Measurements from ENCODE around the gene STX5.
"Not testable (repeated sequence)": the region's sequence is repeated elsewhere in the genome, so short reads cannot be mapped to it uniquely, and the experiment has no call there.

STX5 gene

DNA sequence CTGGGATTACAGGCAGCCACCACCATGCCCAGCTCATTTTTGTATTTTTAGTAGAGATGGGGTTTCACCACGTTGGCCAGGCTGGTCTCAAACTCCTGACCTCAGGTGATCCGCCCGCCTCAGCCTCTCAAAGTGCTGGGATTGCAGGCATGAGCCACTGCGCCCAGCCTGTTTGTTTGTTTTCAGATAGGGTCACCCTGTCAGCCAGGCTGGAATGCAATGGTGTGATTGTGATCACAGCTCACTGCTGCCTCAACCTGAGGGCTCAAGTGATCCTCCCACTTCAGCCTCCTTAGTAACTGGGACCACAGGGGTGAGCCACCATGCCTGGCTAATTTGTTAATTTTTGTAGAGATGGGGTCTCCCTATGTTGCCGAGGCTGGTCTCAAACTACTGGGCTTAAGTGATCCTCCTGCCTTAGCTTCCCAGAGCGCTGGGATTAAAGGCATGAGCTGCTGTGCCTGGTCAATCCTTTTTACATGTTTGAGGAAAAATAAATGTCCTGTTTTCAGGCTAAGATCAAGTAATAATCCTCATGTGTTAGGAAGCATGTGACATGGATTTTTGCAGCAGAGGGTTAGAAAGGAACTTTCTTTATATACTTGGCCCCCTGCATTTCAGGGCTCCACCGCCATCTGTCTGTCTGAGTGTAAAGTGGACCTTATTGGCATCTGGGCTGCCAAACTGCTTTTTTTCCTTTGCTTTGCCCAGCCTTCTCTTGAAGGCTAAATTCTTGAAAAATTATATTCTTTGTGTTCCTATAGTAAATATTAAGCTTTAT is 44.0 kb upstream of the STX5 start:
- Histone ChIP-seq H3K27ac (no peak overlapping the region), H3K4me3 (no peak overlapping the region)
- no peak for DNase-seq (ENCODE audit: low spot score)
- TF ChIP-seq, protein P1, sequence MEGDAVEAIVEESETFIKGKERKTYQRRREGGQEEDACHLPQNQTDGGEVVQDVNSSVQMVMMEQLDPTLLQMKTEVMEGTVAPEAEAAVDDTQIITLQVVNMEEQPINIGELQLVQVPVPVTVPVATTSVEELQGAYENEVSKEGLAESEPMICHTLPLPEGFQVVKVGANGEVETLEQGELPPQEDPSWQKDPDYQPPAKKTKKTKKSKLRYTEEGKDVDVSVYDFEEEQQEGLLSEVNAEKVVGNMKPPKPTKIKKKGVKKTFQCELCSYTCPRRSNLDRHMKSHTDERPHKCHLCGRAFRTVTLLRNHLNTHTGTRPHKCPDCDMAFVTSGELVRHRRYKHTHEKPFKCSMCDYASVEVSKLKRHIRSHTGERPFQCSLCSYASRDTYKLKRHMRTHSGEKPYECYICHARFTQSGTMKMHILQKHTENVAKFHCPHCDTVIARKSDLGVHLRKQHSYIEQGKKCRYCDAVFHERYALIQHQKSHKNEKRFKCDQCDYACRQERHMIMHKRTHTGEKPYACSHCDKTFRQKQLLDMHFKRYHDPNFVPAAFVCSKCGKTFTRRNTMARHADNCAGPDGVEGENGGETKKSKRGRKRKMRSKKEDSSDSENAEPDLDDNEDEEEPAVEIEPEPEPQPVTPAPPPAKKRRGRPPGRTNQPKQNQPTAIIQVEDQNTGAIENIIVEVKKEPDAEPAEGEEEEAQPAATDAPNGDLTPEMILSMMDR (IDR thresholded peaks at IDR 0.05): no peak

DNA sequence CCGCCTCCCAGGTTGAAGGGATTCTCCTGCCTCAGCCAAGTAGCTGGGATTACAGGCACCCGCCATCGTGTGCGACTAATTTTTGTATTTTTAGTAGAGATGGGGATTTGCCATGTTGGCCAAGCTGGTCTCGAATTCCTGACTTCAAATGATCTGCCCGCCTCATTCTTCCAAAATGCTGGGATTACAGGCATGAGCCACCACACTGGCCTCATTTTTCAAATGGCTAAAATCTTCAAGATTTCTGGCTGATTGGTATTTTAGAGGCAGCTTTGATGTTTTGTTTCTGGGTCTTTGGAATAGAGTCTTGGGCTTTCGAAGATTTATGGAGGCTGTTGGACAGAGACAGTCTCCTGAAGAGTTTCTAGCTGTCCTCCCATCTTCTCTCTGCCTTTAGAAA is 43.0 kb upstream of the STX5 start:
- no peak for DNase-seq (ENCODE audit: low spot score)
- Histone ChIP-seq H3K4me3 (no peak overlapping the region), H3K27ac (no peak overlapping the region)
- TF ChIP-seq, protein P1 (IDR thresholded peaks at IDR 0.05): no peak

DNA sequence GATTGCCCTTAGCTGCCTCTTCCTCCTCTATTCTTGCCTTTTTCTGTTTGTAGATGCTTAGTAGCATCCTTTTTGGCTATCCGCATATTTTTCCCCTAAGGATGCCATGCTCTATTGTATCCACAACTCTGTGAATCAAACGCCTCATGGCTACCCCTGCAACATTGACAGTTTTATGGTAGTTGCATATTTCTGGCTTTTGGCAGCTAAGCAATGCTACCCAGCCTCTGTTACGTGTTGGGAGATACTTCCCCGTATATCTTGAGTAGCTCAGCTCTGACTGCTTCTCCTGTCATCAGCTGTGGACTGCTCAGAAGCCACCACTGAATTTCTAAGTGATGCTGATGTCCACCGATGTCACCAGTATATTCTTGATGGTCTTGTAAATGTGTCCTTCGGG is 33.8 kb upstream of the STX5 start:
- DNase-seq (ENCODE audit: low spot score): no peak
- H3K4me3 ChIP-seq: no peak overlapping the region
- TF ChIP-seq, protein P1 (IDR thresholded peaks at IDR 0.05): no peak
- H3K27ac ChIP-seq: no peak overlapping the region

DNA sequence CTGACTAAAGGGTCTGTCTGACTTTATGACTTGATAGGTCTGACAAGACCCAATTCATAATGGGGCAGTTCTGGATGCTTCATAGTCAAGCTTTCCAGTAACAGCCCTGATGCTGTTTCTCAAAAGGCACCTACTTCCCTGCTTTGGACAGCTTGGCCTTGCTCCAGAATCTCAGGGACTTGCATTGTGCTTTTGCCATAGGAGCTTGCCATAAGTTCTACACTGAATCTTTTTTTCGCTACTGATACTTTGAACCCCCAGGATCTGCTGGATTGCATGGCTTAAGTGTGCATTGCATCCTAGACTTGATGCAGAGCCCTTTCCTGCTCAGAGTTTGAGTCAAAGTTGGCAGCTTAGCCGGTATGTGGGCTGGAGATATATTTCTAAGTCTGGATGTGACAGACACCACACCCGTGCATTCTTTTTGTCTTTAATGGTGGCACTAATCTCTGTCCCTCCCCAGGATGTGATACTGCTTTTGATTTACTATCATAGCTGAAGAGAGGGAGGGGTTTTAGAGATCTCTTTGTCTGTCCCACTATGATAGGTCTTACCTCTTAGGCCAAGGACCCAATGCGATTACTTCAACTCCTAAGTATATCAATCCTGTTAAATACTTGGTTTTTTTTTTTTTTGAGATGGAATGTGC is 32.0 kb upstream of the STX5 start:
- DNase-seq (ENCODE audit: low spot score): no peak
- no peak overlapping the region for H3K27ac ChIP-seq
- TF ChIP-seq, protein P1 (IDR thresholded peaks at IDR 0.05): no peak
- no peak overlapping the region for H3K4me3 ChIP-seq

DNA sequence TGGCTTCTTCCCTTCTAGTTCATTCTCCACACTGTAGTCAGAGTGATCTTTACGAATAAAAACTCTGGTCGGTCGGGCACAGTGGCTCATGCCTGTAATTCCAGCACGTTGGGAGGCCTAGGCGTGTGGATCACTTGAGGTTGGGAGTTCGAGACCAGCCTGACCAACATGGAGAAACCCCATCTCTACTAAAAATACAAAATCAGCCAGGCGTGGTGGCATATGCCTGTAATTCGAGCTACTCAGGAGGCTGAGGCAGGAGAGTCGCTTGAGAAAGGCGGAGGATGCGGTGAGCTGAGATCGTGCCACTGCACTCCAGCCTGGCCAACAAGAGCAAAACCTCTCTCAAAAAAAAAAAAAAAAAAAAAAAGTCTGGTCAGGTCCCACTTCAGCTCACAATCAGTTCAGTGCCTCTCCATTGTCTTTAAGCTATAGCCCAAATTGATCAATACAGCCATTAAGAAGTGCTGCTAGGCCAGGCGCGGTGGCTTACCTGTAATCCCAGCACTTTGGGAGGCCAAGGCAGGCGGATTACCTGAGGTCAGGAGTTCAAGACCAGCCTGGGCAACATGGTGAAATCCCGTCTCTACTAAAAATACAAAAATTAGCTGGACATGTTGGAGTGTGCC is 29.8 kb upstream of the STX5 start:
- not testable (repeated sequence) for H3K4me3 ChIP-seq; H3K27ac ChIP-seq; DNase-seq (ENCODE audit: low spot score)

DNA sequence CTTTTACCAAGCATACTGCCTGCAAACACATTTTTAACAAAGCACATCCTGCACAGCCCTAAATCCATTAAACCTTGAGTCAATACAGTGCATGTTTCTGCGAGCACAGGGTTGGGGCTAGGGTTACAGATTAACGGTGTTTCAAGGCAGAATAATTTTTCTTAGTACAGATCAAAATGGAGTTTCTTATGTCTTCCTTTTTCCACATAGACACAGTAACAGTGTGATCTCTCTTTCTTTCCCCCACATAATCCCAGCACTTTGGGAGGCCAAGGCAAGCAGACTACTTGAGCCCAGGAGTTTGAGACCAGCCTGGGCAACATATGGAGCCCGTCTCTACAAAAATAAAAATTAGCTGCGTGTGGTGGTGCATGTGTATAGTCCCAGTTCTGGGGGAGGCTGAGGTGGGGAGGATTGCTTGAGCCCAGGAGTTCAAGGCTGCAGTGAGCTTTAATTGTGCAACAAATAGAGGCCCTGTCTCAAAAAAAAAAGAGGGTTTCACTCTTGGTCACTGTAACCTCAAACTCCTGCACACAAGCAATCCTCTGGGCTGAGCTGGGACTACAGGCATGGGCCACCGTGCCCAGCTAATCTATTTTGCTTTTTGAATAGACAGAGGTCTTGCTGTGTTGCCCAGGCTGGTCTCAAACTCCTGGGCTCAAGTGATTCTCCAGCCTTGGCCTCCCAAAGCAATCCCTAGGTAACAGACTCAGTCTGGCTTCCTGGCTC is 29.1 kb upstream of the STX5 start:
- H3K27ac ChIP-seq: no peak overlapping the region
- no peak for DNase-seq (ENCODE audit: low spot score)
- TF ChIP-seq, protein P1 (IDR thresholded peaks at IDR 0.05): no peak
- H3K4me3 ChIP-seq: no peak overlapping the region

DNA sequence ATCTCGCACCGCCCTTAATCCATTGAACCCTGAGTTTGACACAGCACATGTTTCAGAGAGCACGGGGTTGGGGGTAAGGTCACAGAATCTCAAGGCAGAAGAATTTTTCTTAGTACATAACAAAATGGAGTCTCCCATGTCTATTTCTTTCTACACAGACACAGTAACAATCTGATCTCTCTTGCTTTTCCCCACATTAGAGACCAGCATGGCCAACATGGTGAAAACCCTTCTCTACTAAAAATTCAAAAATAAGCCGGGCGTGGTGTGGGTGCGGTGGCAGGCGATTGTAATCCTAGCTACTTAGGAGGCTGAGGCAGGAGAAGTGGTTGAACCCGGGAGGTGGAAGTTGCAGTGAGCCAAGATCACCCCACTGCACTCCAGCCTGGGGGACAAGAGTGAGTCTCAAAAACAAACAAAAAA is 27.4 kb upstream of the STX5 start:
- not testable (repeated sequence) for H3K4me3 ChIP-seq; H3K27ac ChIP-seq; DNase-seq (ENCODE audit: low spot score)
